H1 (cell line): ENCODE data around the gene GDPD5. TPM values are rescaled to one million over a fixed set of nuclear protein-coding genes. Genes with fewer than 3 reads are reported as not detected.

Experiments
- CBX8 ChIP-seq: fragments of 300-800, 300-1000 bp; sonication (generic); IDR thresholded peaks from 2 replicates; pipeline ENCODE4 v1.7.1; 2016; ENCODE audit warnings: low read depth, low read length, borderline replicate concordance
- polyA plus RNA-seq, 7 experiments: library from polyadenylated mRNA; depleted of rRNA in 3 of 7; stranded (reverse) in 5 of 7; unstranded in 2 of 7; fragments of >200 nt in 5 of 7; fragments of 200-250 nt in 2 of 7; gene quantifications; 1 replicate in 5 of 7; 2 replicates in 1 of 7; 4 replicates in 1 of 7; pipeline versions ENCODE4 v1.2.1 to v1.2.3, GENCODE V29; 2011 to 2013; ENCODE audit warnings: missing spikeins in 2 of 7, mixed read lengths in 2 of 7
- total RNA-seq: library from RNA; stranded (reverse); fragmentation: NEBNext Ultra II Directional; extraction: Animal tissue kit (Norgen Biotek cat#: 25700); gene quantifications from 2 replicates; pipeline ENCODE4 v1.2.1, GENCODE V29; 2021
- TF ChIP-seq, protein P1 (sequence below), 3 experiments: IDR thresholded peaks; 1 replicate in 2 of 3; 2 replicates in 1 of 3; pipeline versions ENCODE4 v1.5.1 to v1.6.1; 2011; ENCODE audit warnings: low read length in 3 of 3, mild to moderate bottlenecking in 3 of 3, inconsistent platforms in 2 of 3, low read depth in 1 of 3, moderate library complexity in 1 of 3; ENCODE audit not compliant: insufficient read depth in 1 of 3; ENCODE audit errors: control extremely low read depth in 1 of 3
- TF ChIP-seq, protein P2 (sequence below): IDR thresholded peaks from 2 replicates; pipeline ENCODE4 v1.6.1; 2012; ENCODE audit warnings: inconsistent platforms

Gene GDPD5
- total and polyA plus RNA-seq, 2 of the 8 experiments (the other 6 are each of a cell fraction or from before 2014, with no cell fraction given): 7.8 to 8.6 TPM

DNA sequence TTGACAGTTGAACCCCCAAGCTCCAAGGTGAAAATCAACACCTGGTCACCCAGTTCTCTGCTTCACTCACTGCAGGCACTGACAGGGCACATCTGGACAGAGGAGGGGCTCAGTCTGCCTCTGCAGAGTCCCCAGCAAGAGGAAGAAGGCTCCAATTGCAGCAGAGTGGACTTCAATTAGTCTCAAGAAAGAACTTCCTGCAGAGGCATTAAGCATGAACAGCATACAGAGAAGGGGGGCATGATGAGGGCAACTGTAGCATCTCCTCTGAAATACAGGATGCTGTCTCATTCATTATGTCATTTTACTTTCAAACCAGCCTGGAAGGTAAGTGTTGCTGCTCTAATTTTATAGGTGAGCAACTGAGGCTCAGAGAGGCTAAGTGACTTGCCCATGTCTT, 11.1 kb downstream of the GDPD5 start (continued):
- no peak for TF ChIP-seq CBX8
- TF ChIP-seq, protein P1, sequence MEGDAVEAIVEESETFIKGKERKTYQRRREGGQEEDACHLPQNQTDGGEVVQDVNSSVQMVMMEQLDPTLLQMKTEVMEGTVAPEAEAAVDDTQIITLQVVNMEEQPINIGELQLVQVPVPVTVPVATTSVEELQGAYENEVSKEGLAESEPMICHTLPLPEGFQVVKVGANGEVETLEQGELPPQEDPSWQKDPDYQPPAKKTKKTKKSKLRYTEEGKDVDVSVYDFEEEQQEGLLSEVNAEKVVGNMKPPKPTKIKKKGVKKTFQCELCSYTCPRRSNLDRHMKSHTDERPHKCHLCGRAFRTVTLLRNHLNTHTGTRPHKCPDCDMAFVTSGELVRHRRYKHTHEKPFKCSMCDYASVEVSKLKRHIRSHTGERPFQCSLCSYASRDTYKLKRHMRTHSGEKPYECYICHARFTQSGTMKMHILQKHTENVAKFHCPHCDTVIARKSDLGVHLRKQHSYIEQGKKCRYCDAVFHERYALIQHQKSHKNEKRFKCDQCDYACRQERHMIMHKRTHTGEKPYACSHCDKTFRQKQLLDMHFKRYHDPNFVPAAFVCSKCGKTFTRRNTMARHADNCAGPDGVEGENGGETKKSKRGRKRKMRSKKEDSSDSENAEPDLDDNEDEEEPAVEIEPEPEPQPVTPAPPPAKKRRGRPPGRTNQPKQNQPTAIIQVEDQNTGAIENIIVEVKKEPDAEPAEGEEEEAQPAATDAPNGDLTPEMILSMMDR (IDR thresholded peaks at IDR 0.05; ENCODE audit: control extremely low read depth in 1 of 3, insufficient read depth in 1 of 3, low read depth in 1 of 3, low read length in 3 of 3): no peak
- TF ChIP-seq, protein P2, sequence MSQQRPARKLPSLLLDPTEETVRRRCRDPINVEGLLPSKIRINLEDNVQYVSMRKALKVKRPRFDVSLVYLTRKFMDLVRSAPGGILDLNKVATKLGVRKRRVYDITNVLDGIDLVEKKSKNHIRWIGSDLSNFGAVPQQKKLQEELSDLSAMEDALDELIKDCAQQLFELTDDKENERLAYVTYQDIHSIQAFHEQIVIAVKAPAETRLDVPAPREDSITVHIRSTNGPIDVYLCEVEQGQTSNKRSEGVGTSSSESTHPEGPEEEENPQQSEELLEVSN: no peak
- TF ChIP-seq, all 59 proteins: peak for 0
